ENCODE data around the gene MYO18B. TPM values are rescaled to one million over a fixed set of nuclear protein-coding genes. Genes with fewer than 3 reads are reported as not detected.
"Not testable (repeated sequence)": the region's sequence is repeated elsewhere in the genome, so short reads cannot be mapped to it uniquely, and the experiment has no call there.

Gene MYO18B
- total and polyA plus RNA-seq, 8 donors = 0.05 to 0.47 (median 0.14) TPM

DNA sequence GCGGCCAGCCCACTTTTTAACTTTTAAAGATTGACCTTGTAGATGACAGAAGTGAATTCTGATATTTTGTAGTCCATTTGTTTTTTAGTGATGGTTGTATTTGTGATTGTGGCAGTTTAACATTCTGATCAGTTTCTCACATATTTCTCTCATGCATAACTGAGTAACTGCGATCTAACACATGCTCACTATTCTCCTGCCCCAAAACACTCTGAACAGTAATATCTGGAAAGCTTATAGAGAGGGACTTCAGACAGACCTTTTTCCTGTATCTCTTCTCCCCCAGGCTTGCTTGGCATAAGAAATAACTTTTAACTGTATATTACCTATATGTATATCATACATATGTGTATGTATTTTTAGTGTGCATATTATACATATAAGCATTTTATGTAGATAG, 37.3 kb upstream of the MYO18B start:
- no peak overlapping the region for H3K4me3 ChIP-seq
- H3K4me1 ChIP-seq = no peaks in the 10 kb centered on the region
- no peak for FAIRE-seq
- H3K27me3 ChIP-seq = no peaks in the 10 kb centered on the region
- H3K9me3 ChIP-seq = no peaks in the 10 kb centered on the region
- TF ChIP-seq, protein P1, sequence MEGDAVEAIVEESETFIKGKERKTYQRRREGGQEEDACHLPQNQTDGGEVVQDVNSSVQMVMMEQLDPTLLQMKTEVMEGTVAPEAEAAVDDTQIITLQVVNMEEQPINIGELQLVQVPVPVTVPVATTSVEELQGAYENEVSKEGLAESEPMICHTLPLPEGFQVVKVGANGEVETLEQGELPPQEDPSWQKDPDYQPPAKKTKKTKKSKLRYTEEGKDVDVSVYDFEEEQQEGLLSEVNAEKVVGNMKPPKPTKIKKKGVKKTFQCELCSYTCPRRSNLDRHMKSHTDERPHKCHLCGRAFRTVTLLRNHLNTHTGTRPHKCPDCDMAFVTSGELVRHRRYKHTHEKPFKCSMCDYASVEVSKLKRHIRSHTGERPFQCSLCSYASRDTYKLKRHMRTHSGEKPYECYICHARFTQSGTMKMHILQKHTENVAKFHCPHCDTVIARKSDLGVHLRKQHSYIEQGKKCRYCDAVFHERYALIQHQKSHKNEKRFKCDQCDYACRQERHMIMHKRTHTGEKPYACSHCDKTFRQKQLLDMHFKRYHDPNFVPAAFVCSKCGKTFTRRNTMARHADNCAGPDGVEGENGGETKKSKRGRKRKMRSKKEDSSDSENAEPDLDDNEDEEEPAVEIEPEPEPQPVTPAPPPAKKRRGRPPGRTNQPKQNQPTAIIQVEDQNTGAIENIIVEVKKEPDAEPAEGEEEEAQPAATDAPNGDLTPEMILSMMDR (IDR thresholded peaks at IDR 0.05) = no peak
- intact Hi-C loops (cut with DNase I) = loop anchor here in 2 of 3 donors (10.0 kb wide), 1 partner anchor 240 kb away; no protein-coding TSS in a partner anchor
- H3K27ac ChIP-seq = no peak overlapping the region
- no peaks in the 10 kb centered on the region for H3K36me3 ChIP-seq
- WGBS, 2 donors = 87 to 96% methylated on average over 2 of the region's 2 CpGs
- no peak for ATAC-seq
- DNase-seq = no peak

GRCh38 chr22:25706197-25706596, 35.8 kb upstream of the MYO18B start:
- H3K4me3 ChIP-seq = no peak overlapping the region
- H3K36me3 ChIP-seq = no peaks in the 10 kb centered on the region
- no peak for ATAC-seq
- no peak for DNase-seq
- intact Hi-C loops (cut with DNase I) = loop anchor here in 2 of 3 donors (10.0 kb wide), 1 partner anchor 241 kb away; no protein-coding TSS in a partner anchor
- no peaks in the 10 kb centered on the region for H3K4me1 ChIP-seq
- H3K9me3 ChIP-seq = no peaks in the 10 kb centered on the region
- no peaks in the 10 kb centered on the region for H3K27me3 ChIP-seq
- WGBS, 2 donors = 84 to 86% methylated on average over 5 of the region's 5 CpGs
- no peak for FAIRE-seq
- H3K27ac ChIP-seq = no peak overlapping the region
- TF ChIP-seq, protein P1 (IDR thresholded peaks at IDR 0.05) = no peak

DNA sequence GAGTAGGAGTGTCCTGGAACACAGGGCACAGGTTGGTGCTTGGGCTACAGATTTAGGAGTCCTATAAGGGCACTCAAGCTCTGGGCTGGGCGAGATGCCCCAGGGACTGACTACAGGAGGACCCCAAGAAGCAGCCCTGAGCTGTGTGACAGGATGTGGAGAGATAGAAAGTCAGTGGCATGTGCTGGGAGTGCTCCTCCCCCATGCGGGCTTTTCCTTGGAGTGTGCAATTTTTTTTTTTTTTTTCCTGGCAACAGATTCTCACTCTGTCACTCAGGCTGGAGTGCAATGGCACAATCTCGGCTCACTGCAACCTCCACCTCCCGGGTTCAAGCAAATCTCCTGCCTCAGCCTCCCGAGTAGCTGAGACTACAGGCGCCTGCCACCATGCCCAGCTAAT, 33.6 kb upstream of the MYO18B start:
- not testable (repeated sequence) for FAIRE-seq, H3K4me1 ChIP-seq, H3K27ac ChIP-seq, ATAC-seq, H3K27me3 ChIP-seq, H3K4me3 ChIP-seq, H3K9me3 ChIP-seq, DNase-seq, H3K36me3 ChIP-seq
- 80% methylated on average over 6 of the region's 6 CpGs for WGBS, 2 donors
- intact Hi-C loops (cut with DNase I) = loop anchor here in 2 of 3 donors (10.0 kb wide), 1 partner anchor 244 kb away; no protein-coding TSS in a partner anchor

DNA sequence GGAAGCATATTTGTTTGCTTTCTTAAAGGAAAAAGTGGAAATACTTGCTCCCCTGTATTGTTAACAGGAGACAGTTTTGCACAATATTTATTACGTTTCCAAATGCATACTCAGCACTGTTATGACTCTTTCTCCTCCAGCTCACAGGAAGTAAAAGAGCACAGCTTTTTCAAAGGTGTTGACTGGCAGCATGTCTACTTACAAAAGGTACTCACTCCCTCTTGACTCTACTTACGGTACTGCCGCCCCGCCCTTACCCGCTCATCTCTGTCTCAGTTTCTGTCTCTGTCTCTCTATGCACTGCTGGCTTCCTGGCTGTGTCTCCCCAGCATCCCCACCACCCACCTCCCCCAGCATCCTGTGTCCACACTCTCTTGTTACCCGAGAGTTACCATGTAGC, 32.2 kb upstream of the MYO18B start:
- WGBS, 2 donors = 84 to 90% methylated on average over 6 of the region's 6 CpGs
- Histone ChIP-seq H3K27me3 (no peaks in the 10 kb centered on the region), H3K36me3 (no peaks in the 10 kb centered on the region), H3K4me1 (no peaks in the 10 kb centered on the region), H3K27ac (no peak overlapping the region), H3K4me3 (no peak overlapping the region), H3K9me3 (no peaks in the 10 kb centered on the region)
- TF ChIP-seq, protein P1 (IDR thresholded peaks at IDR 0.05) = no peak
- intact Hi-C loops (cut with DNase I) = loop anchor here in 2 of 3 donors (10.0 kb wide), 1 partner anchor 245 kb away; no protein-coding TSS in a partner anchor
- ATAC-seq (no peak), DNase-seq (no peak), FAIRE-seq (no peak)

- DNase-seq (no peak), ATAC-seq (no peak), FAIRE-seq (no peak)
- 86 to 90% methylated on average over 7 of the region's 7 CpGs for WGBS, 2 donors
- H3K9me3 ChIP-seq = no peaks in the 10 kb centered on the region
- no peak overlapping the region for H3K27ac ChIP-seq
- no peaks in the 10 kb centered on the region for H3K27me3 ChIP-seq
- TF ChIP-seq, protein P1 (IDR thresholded peaks at IDR 0.05) = no peak
- peaks cover 0 to 4% (median 0%) of the 10 kb centered on the region in 3 donors for H3K36me3 ChIP-seq
- intact Hi-C loops (cut with DNase I) = no loop called here
- no peak overlapping the region for H3K4me3 ChIP-seq
- no peaks in the 10 kb centered on the region for H3K4me1 ChIP-seq
Measured at GRCh38 chr22:25710501-25710900, 31.5 kb upstream of the MYO18B start.
